GM12878 (cell line): ENCODE results near the gene KRT38. TPM values are rescaled to one million over a fixed set of nuclear protein-coding genes. Genes with fewer than 3 reads are reported as not detected.

Experiments
- ATAC-seq: fragments of 200-7000 bp; cut with Tn5 transposase; 3 replicates; pipeline ENCODE4 v1.9.1; 2020; ENCODE audit warnings: mild to moderate bottlenecking, moderate library complexity
- BruUV-seq: library from RNA; stranded (reverse); fragments of 400-500 nt; replicated peaks from 2 replicates; lab custom pipeline; 2021; lab: Mats Ljungman, UMichigan
- CTCF ChIA-PET: fragments of 300-600 bp; sonication (Branson Sonifier 250); formaldehyde crosslinking; extraction: SDS; loops from one replicate; lab custom pipeline; 2021; ENCODE audit warnings: inconsistent platforms; lab: Yijun Ruan, JAX
- POLR2A ChIA-PET: fragments of 350-600 bp; formaldehyde crosslinking; extraction: SDS; loops from one replicate; lab custom pipeline; 2021; ENCODE audit warnings: inconsistent platforms; lab: Charles Lee
- RAD21 ChIA-PET: fragments of 300-600 bp; sonication (Branson Sonifier 250); formaldehyde crosslinking; loops from one replicate; lab custom pipeline; 2023; ENCODE audit warnings: antibody characterized with exemption; ENCODE audit not compliant: unreplicated experiment; lab: Charles Lee
- SMC1A ChIA-PET: fragments of 300-600 bp; sonication (Branson Sonifier 250); formaldehyde crosslinking; loops from one replicate; lab custom pipeline; 2023; ENCODE audit not compliant: unreplicated experiment, uncharacterized antibody; lab: Charles Lee
- DNase-seq: peaks from one replicate; pipeline ENCODE4 v3.0.0-alpha.2; 2011; ENCODE audit warnings: low read depth, low spot score
- FAIRE-seq: peaks from 3 replicates; lab custom pipeline; 2011; peaks lifted over from hg19 to GRCh38; lab: Jason Lieb, UNC
- H2AFZ ChIP-seq: 2 replicates; pipeline ENCODE4 v1.6.0; 2011; ENCODE audit warnings: low read depth, low read length, control low read depth; ENCODE audit not compliant: control insufficient read depth
- H3K27ac ChIP-seq: 2 replicates; pipeline ENCODE4 v1.5.1; 2011; ENCODE audit warnings: control low read depth; ENCODE audit not compliant: control insufficient read depth, insufficient read depth
- H3K27me3 ChIP-seq, 2 experiments: replicated peaks in 1 of 2; 2 replicates each; pipeline versions ENCODE4 v1.6.0 to v1.6.1; 2011; ENCODE audit warnings: low read length in 1 of 2; ENCODE audit not compliant: control insufficient read depth in 2 of 2, insufficient read depth in 2 of 2
- H3K36me3 ChIP-seq, 2 experiments: 2 replicates each; pipeline ENCODE4 v1.5.1; 2011; ENCODE audit warnings: low read length in 1 of 2; ENCODE audit not compliant: control insufficient read depth in 2 of 2, insufficient read depth in 2 of 2
- H3K4me1 ChIP-seq: 2 replicates; pipeline ENCODE4 v1.6.1; 2011; ENCODE audit warnings: mild to moderate bottlenecking, low read length, moderate library complexity, mixed read lengths; ENCODE audit not compliant: control insufficient read depth, insufficient read depth
- H3K4me2 ChIP-seq: 2 replicates; pipeline ENCODE4 v1.6.0; 2011; ENCODE audit warnings: control low read depth; ENCODE audit not compliant: control insufficient read depth, insufficient read depth
- H3K4me3 ChIP-seq: fragments of 200-600 bp; sonication (generic); 2 replicates; pipeline ENCODE4 v1.5.1; 2016
- H3K79me2 ChIP-seq: 2 replicates; pipeline ENCODE4 v1.6.0; 2011; ENCODE audit warnings: low read length; ENCODE audit not compliant: control insufficient read depth, insufficient read depth
- H3K9ac ChIP-seq: 2 replicates; pipeline ENCODE4 v1.8.0; 2011; ENCODE audit warnings: low read length, control low read depth, mixed read lengths; ENCODE audit not compliant: control insufficient read depth, insufficient read depth
- H3K9me3 ChIP-seq: replicated peaks from 3 replicates; pipeline ENCODE4 v1.5.1; 2011; ENCODE audit warnings: mild to moderate bottlenecking, low read length; ENCODE audit not compliant: control insufficient read depth, insufficient read depth
- H4K20me1 ChIP-seq: 2 replicates; pipeline ENCODE4 v1.6.0; 2011; ENCODE audit not compliant: control insufficient read depth, insufficient read depth
- SPI1 ChIP-seq: IDR thresholded peaks from 2 replicates; pipeline ENCODE4 v1.6.1; 2011; ENCODE audit warnings: low read depth, mild to moderate bottlenecking, low read length, moderate library complexity, borderline replicate concordance; ENCODE audit not compliant: insufficient read depth
- ZSCAN29 ChIP-seq: fragments of 450-650 bp; IDR thresholded peaks from 2 replicates; pipeline ENCODE4 v1.6.1; 2017; ENCODE audit warnings: mild to moderate bottlenecking, moderate library complexity
- WGBS: methylation state at CpG from one replicate; pipeline ENCODE4 v1.1.6; 2016; ENCODE audit warnings: low lambda C conversion rate; ENCODE audit not compliant: insufficient replicate concordance, insufficient coverage; ENCODE audit errors: missing lambda C conversion rate; 5-methylcytosine and 5-hydroxymethylcytosine counted together
- in situ Hi-C: fragments of 300-500 bp; cut with MboI; formaldehyde crosslinking; loops from 9 replicates; pipeline ENCODE4 v1.14.3; 2018; ENCODE audit warnings: mixed read lengths
- intact Hi-C: fragments of 100-400 bp; cut with micrococcal nuclease; formaldehyde crosslinking; loops from one replicate; pipeline ENCODE4 v1.14.2; 2022; ENCODE audit not compliant: unreplicated experiment
- polyA plus RNA-seq, 11 experiments: library from polyadenylated mRNA; depleted of rRNA in 4 of 11; unstranded in 6 of 11; stranded (reverse) in 5 of 11; fragments of >200 nt; fragmentation: Nextera tagmentation in 4 of 11; fragmentation: Illumina TruSeq in 1 of 11; extraction: Ambion mirVana in 4 of 11; extraction: Trizol in 1 of 11; gene quantifications; 1 replicate in 1 of 11; 2 replicates in 10 of 11; pipeline versions ENCODE4 v1.2.1 to v1.2.3, GENCODE V29; 2011 to 2016; ENCODE audit warnings: inconsistent platforms in 2 of 11, missing spikeins in 2 of 11, low read depth in 1 of 11
- total RNA-seq, 4 experiments: library from RNA; depleted of rRNA in 3 of 4; stranded (reverse); fragments of >200 nt in 3 of 4; fragmentation: Illumina TruSeq in 1 of 4; extraction: Trizol in 1 of 4; gene quantifications; 2 replicates each; pipeline versions ENCODE4 v1.2.1 to v1.2.3, GENCODE V29; 2013 to 2021

The KRT38 gene
- total and polyA plus RNA-seq, 10 of the 15 experiments (the other 5 are each of a cell fraction or from before 2014, with no cell fraction given) = not detected

GRCh38 chr17:41415833-41416335 lies 24.9 kb downstream of the KRT38 start:
- SMC1A ChIA-PET = no interaction called here

GRCh38 chr17:41415411-41415810 lies 25.4 kb downstream of the KRT38 start:
- Histone ChIP-seq H3K36me3 (no peaks in the 10 kb centered on the region), H3K27ac (no peak overlapping the region), H4K20me1 (no peaks in the 10 kb centered on the region), H3K4me1 (no peaks in the 10 kb centered on the region), H3K79me2 (no peaks in the 10 kb centered on the region), H3K9me3 (no peaks in the 10 kb centered on the region), H2AFZ (no peak overlapping the region), H3K4me3 (no peak overlapping the region), H3K27me3 (peaks cover 0 to 2% of the 10 kb centered on the region in 2 experiments; a peak in 2 of 4 replicates), H3K4me2 (no peak overlapping the region), H3K9ac (no peak overlapping the region)
- POLR2A ChIA-PET = no interaction called here
- in situ Hi-C loops = no loop called here
- 17% methylated on average over 4 of the region's 4 CpGs for WGBS
- no TSS peak for BruUV-seq
- no peak for ATAC-seq
- CTCF ChIA-PET = no interaction called here
- no peak for TF ChIP-seq SPI1
- RAD21 ChIA-PET = no interaction called here
- no peak for DNase-seq
- SMC1A ChIA-PET = no interaction called here
- FAIRE-seq = no peak
- intact Hi-C loops = no loop called here

More at GRCh38 chr17:41415833-41416335, 24.9 kb downstream of the KRT38 start:
- H3K79me2 ChIP-seq = no peaks in the 10 kb centered on the region
- in situ Hi-C loops (no loop called here), intact Hi-C loops (no loop called here)
- BruUV-seq = no TSS peak
- ChIA-PET RAD21 (no interaction called here), POLR2A (no interaction called here), CTCF (interaction anchor here (0.7 kb wide), 1 partner anchor 12 kb away, joined by 3 read pairs; no protein-coding TSS in a partner anchor)
- H3K4me2 ChIP-seq = no peak overlapping the region
- no peak for TF ChIP-seq ZSCAN29
- FAIRE-seq = no peak
- H3K9me3 ChIP-seq = no peaks in the 10 kb centered on the region
- H3K4me1 ChIP-seq = no peaks in the 10 kb centered on the region
- 40% methylated on average over 3 of the region's 3 CpGs for WGBS
- H3K9ac ChIP-seq = no peak overlapping the region
- no peak overlapping the region for H3K4me3 ChIP-seq
- DNase-seq = no peak
- no peaks in the 10 kb centered on the region for H3K36me3 ChIP-seq
- no peak for ATAC-seq
- no peak overlapping the region for H2AFZ ChIP-seq
- H4K20me1 ChIP-seq = no peaks in the 10 kb centered on the region
- no peak overlapping the region for H3K27ac ChIP-seq
- no peaks in the 10 kb centered on the region; a peak in 2 of 4 replicates for H3K27me3 ChIP-seq
